Bronchial epithelial cell (primary cell): ENCODE data around the gene PIEZO2. TPM values are rescaled to one million over a fixed set of nuclear protein-coding genes. Genes with fewer than 3 reads are reported as not detected.

ENCODE experiments used
- DNase-seq: peaks from one replicate; pipeline ENCODE4 v3.0.0-alpha.2; 2010; ENCODE audit warnings: low read depth
- FAIRE-seq: peaks from 2 replicates; lab custom pipeline; 2011; peaks lifted over from hg19 to GRCh38; lab: Jason Lieb, UNC
- H3K27me3 ChIP-seq: 2 replicates; pipeline ENCODE4 v1.5.1; 2011; ENCODE audit warnings: low read length; ENCODE audit not compliant: control insufficient read depth, insufficient read depth
- H3K36me3 ChIP-seq: 2 replicates; pipeline ENCODE4 v1.5.1; 2011; ENCODE audit warnings: low read length; ENCODE audit not compliant: control insufficient read depth, insufficient read depth
- H3K4me3 ChIP-seq: 2 replicates; pipeline ENCODE4 v1.5.1; 2011; ENCODE audit warnings: mild to moderate bottlenecking, low read depth, low read length, control low read depth
- CTCF ChIP-seq: IDR thresholded peaks from 2 replicates; pipeline ENCODE4 v1.5.1; 2011; ENCODE audit warnings: mild to moderate bottlenecking, moderate library complexity, low read length, control low read depth, inconsistent platforms; ENCODE audit not compliant: insufficient read depth, severe bottlenecking
- total RNA-seq: library from RNA; depleted of rRNA; stranded (reverse); fragments of >200 nt; gene quantifications from 2 replicates; pipeline ENCODE4 v1.2.1, GENCODE V29; 2014

PIEZO2 gene
- total RNA-seq, 1 donor from 2014 or later = 1.3 TPM

- TF ChIP-seq CTCF = no peak
- H3K4me3 ChIP-seq = no peak overlapping the region
- H3K36me3 ChIP-seq = no peaks in the 10 kb centered on the region
- DNase-seq (no peak), FAIRE-seq (no peak)
- H3K27me3 ChIP-seq = no peaks in the 10 kb centered on the region
These were observed 358.1 kb downstream of the PIEZO2 start for GRCh38 chr18:10791169-10791831.

- no peaks in the 10 kb centered on the region for H3K36me3 ChIP-seq
- no peaks in the 10 kb centered on the region for H3K27me3 ChIP-seq
- no peak for DNase-seq
- FAIRE-seq = no peak
- no peak for TF ChIP-seq CTCF
- no peak overlapping the region for H3K4me3 ChIP-seq
These were observed 360.2 kb downstream of the PIEZO2 start for GRCh38 chr18:10789180-10789579.

DNA sequence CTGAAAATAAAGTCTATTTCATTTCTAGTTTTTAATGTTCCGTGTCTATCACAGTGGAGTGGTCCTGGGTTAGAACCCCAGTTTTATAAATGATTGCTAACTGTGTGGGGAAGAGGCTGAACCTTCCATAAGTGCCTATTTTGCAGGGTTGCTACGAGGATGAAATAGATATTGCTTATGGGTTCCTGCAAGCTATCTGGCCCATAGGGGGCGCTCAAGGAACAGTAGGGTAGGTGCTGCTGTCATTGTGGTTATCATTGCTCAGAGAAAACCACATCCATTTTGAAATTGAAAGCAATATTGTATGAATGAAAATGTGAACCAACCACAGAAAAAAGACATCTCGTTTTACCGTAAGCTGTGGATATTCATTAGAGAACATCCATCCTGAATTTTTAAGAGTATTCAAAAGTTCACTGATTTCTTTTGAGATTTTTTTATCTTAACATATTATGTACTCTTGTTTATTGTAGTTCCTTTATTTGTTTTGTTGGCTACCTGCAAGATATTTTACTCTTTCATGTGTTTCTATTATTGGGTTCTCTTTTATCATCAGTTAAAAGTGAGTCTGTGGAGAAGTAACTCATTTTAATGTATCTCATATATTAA lies 362.0 kb downstream of the PIEZO2 start:
- no peaks in the 10 kb centered on the region for H3K27me3 ChIP-seq
- peak; percentile 82 for TF ChIP-seq CTCF
- FAIRE-seq (no peak), DNase-seq (peak; percentile 66)
- H3K4me3 ChIP-seq = no peak overlapping the region
- no peaks in the 10 kb centered on the region for H3K36me3 ChIP-seq

DNA sequence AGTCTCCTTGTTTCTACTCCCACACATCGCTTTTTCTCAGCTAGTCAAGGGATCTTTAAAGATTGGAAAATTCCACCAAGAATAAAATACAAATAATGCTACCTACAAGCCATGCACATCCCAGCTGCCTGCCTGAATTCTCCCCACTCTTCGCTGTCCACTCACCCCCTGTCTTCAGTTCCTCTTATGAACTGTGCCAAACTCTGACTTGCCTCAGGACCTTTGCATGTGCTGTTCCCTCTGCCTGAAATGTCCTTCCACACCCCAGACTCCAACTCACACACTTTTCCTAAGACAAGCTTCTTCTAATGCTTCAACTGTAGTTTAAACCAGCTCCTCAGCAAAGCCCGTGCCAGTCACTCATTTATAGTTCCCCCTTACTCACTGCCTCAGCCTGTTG lies 363.6 kb downstream of the PIEZO2 start:
- DNase-seq (no peak), FAIRE-seq (no peak)
- no peaks in the 10 kb centered on the region for H3K36me3 ChIP-seq
- no peaks in the 10 kb centered on the region for H3K27me3 ChIP-seq
- no peak for TF ChIP-seq CTCF
- H3K4me3 ChIP-seq = no peak overlapping the region

DNA sequence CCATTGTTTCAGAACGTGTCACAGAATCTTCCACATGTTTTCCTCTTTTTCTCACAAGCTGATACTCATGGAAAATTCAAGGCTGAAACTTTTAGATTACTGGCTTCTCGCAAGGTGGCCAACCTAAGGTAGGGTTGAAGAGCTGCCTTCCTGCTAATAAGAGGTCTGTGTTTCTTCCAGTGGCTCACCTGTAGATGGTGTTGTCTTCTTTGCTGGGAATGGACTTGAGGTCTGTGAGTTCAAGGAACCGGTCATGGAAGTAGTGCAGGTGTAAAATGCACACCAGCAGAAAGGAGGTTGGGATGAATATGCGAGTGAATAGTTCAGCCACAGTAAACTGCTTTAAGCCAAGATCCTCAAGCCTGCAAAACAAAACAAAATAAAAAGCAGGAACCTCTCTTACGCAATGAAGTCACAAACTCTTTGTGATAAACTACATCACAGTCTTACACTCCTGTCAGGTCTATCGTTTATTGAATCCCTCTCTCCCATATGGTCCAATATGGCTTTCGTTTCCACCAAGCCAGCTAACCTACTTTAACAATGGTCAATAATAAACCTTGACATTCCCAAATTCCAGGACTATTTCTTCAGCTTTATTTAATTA lies 364.7 kb downstream of the PIEZO2 start:
- DNase-seq (no peak), FAIRE-seq (no peak)
- Histone ChIP-seq H3K4me3 (no peak overlapping the region), H3K36me3 (no peaks in the 10 kb centered on the region), H3K27me3 (no peaks in the 10 kb centered on the region)
- TF ChIP-seq CTCF = no peak
